Urinary bladder (tissue), 4 donors: Measurements from ENCODE around the gene TNC. TPM values are rescaled to one million over a fixed set of nuclear protein-coding genes. Genes with fewer than 3 reads are reported as not detected.

ENCODE experiments used
- DNase-seq: peaks from one replicate; pipeline ENCODE4 v3.0.0-alpha.2; 2015; ENCODE audit errors: extremely low spot score
- H3K27ac ChIP-seq: one replicate; pipeline ENCODE4 v1.5.1; 2013; ENCODE audit warnings: low read depth, mild to moderate bottlenecking, moderate library complexity
- H3K36me3 ChIP-seq: one replicate; pipeline ENCODE4 v1.6.1; 2013; ENCODE audit warnings: mild to moderate bottlenecking, moderate library complexity; ENCODE audit not compliant: insufficient read depth
- H3K4me1 ChIP-seq: one replicate; pipeline ENCODE4 v1.6.1; 2013; ENCODE audit warnings: mild to moderate bottlenecking, moderate library complexity; ENCODE audit not compliant: insufficient read depth
- H3K4me3 ChIP-seq: one replicate; pipeline ENCODE4 v1.5.1; 2013; ENCODE audit warnings: low read depth, low read length
- WGBS: extraction: QIAGEN DNeasy Blood & Tissue Kit; methylation state at CpG from one replicate; pipeline ENCODE4 v1.1.7; 2013; 5-methylcytosine and 5-hydroxymethylcytosine counted together
- polyA plus RNA-seq: library from polyadenylated mRNA; stranded (reverse); fragments of 200-250 nt; gene quantifications from one replicate; pipeline ENCODE4 v1.2.3, GENCODE V29; 2013
- total RNA-seq: library from RNA; depleted of rRNA; stranded (reverse); fragments of >200 nt; gene quantifications from one replicate; pipeline ENCODE4 v1.2.3, GENCODE V29; 2014
- donor health status: healthy with polysubstance abuse.
- donor health status: healthy.

Gene TNC
- total and polyA plus RNA-seq, 2 donors: 43.5 to 155 TPM

DNA sequence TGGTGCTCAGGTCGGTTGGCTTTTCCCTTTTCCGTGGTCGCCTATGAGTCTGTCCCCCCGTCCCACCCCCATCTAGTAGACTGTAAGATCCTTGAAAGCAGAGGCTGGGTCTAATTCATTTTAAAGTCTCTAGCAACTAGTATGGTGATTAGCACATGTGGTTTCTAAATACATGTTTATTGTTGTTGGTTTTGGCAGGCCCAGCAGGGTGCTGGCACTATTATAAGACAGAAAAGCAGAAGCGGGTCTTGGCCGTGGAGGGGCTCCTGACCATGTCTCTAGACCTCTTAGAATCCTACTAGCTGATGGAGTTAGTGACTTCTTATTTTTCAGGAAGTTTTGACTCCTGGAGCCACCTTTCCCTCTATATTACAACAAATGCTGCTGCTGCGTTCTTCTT, 126.1 kb downstream of the TNC start:
- H3K27ac ChIP-seq: no peak overlapping the region
- no peaks in the 10 kb centered on the region for H3K36me3 ChIP-seq
- H3K4me1 ChIP-seq: no peaks in the 10 kb centered on the region
- H3K4me3 ChIP-seq: no peak overlapping the region
- WGBS: 84% methylated on average over 7 of the region's 7 CpGs
- no peak for DNase-seq

DNA sequence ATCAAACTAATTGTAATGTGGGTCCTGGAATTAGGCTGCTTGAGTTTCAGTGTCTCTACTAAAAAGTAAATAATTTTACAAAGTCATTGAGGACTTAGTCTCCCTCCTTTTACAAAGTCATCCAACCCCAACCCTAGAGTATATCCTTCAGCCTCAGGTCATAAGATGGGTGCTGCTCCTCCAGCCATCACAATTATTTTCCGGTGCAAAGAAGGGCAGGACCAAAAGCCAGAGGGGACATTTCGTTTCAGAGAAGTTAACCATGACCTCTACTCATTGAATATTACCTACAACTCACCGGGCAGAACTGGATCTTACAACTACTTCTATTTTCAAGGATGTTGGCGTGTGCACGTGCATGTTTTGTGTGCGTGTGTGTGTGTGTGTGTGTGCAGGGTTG, 127.1 kb downstream of the TNC start:
- Histone ChIP-seq H3K4me1 (no peaks in the 10 kb centered on the region), H3K27ac (no peak overlapping the region), H3K36me3 (no peaks in the 10 kb centered on the region), H3K4me3 (no peak overlapping the region)
- no peak for DNase-seq
- 89% methylated on average over 6 of the region's 6 CpGs for WGBS

DNA sequence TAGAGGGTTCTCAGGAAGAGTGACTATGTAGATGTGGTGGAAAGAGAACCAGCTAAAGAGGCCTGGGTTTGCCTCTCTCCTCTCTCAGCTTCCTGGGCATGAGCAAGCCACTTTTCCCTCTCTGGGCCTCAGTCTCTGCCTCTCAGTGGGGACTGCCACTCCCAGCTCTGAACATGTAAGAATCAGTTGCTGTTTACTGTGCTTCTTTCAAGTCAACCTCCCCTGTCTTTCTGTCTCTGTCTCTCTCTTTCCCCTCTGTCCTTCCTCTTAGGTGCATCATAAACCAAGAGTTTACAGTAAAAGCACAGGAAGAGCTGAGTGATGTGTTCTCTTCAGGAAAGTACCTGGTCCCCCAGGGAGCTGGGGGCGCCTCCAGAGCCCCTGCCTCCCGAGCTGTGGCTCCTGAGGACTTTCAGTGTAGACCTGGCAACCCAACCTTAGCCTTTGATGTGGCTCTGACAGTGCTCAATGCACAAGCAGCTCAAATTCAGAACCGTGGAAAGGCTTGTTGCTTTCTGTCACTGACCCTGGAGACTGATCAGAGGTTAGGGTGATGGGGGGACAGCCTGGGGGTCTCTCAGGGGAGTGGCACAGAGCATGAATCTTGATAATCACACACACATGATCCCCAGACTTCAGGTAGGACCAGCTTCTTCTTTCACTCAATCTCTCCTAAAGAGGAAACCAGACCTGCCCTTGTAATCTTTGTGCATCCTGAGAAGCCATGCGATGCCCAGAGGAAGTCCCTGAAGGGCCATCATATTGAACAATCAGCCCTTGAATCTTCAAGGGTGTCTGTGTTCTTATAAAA, 128.2 kb downstream of the TNC start:
- Histone ChIP-seq H3K27ac (no peak overlapping the region), H3K36me3 (no peaks in the 10 kb centered on the region), H3K4me1 (no peaks in the 10 kb centered on the region), H3K4me3 (no peak overlapping the region)
- WGBS: 67% methylated on average over 4 of the region's 4 CpGs
- no peak for DNase-seq

DNA sequence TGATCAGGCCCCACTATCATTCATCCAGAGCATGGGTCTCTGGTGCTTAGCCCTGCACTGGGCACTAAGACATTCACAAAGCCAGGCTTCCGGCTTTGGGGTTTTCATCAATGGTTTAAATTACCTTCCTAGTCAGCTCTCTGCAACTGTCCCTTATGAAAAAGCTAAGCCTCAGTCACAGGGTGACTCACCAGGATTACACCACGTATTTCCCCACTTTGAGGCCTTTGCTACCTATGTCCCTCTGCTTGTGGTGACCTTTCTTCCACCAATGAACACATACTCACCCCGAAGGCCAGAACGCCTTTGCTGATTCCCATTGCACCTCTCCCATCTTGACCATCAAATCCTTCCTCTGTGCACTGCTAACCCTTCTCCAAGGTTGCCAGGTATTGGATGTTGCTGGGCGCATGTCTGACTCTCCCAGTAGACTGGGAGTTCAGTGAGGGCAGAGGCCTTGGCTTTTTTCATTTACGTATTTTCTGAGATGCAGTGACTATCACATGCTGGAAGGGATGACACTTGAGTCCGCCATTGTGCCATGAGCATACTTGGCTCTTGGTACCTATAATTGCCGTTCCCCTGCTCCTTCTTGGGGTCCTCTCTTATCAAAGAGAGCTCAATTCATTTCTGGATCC, 128.9 kb downstream of the TNC start:
- Histone ChIP-seq H3K27ac (no peak overlapping the region), H3K4me3 (no peak overlapping the region), H3K4me1 (no peaks in the 10 kb centered on the region), H3K36me3 (no peaks in the 10 kb centered on the region)
- WGBS: 76% methylated on average over 8 of the region's 8 CpGs
- no peak for DNase-seq

DNA sequence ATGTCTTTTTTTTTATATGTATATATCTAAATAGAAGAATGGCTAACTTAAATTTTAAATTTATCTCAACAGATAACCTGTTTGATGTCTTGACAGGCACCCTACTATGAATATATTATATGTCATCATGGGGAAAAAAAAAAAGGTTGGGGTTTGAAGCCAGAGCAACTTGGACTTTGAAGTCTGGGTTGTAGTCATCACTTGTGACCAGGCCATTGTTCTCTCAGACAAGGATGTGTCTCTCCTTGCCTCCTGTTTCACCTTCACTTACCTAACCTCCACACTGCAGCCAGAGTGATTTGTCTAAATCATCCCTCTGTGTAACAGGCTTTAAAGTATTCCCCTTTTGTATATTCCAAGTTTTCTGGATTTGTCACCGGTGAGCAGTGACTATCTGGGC, 130.8 kb downstream of the TNC start:
- Histone ChIP-seq H3K27ac (no peak overlapping the region), H3K4me1 (no peaks in the 10 kb centered on the region), H3K4me3 (no peak overlapping the region), H3K36me3 (no peaks in the 10 kb centered on the region)
- no peak for DNase-seq
- 89% methylated on average over 1 of the region's 1 CpG for WGBS

DNA sequence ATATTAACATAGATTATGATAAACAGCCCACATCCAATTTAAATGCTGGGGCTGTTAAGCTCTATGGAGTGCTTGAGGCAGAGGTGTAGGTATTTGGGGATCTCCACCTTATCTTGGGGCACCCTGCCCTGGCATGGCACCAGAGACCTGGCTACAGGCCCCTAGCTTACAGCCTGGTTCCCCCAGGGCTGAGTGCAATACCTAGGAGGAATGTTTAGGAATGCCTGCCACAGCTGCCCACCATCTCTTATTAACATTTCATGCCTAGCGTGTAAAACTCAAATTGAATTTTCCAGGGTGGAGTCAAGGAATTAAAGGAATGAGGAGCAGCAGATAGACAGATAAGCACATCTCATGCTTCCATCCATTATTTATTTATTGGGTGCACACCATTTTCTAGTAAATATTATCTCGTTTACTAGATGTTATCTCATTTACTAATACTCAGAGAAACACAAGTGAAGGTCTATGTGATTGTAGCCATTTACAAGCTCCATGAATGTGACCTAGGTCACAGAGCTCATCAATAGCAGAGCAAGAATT, 131.9 kb downstream of the TNC start:
- 62% methylated on average over 2 of the region's 2 CpGs for WGBS
- H3K36me3 ChIP-seq: no peaks in the 10 kb centered on the region

DNA sequence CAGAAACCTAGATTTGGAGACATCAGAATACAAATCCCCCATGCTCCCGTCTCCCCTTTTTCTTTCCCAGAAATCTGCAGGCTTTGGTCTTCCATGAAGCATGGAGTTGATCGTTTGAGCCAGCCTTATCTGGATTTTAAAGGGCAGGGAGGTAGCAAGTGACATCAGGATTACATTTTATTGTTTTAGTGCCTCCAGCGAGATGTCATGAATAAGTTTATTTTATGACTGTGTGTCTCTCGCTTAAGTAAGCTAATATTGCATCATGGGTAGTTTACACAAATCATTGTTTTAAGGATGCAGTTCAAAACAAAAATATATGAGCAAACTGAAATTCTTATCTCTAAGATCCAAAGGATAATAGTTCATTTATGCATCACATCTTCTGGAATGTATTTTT, 136.9 kb downstream of the TNC start:
- no peak overlapping the region for H3K4me3 ChIP-seq
- H3K4me1 ChIP-seq: no peaks in the 10 kb centered on the region
- no peak for DNase-seq
- 18% methylated on average over 4 of the region's 4 CpGs for WGBS
- no peak overlapping the region for H3K27ac ChIP-seq
- H3K36me3 ChIP-seq: no peaks in the 10 kb centered on the region

More for the DNA sequence above, 131.9 kb downstream of the TNC start:
- Histone ChIP-seq H3K4me1 (no peaks in the 10 kb centered on the region), H3K4me3 (no peak overlapping the region), H3K27ac (no peak overlapping the region)
- no peak for DNase-seq

DNA sequence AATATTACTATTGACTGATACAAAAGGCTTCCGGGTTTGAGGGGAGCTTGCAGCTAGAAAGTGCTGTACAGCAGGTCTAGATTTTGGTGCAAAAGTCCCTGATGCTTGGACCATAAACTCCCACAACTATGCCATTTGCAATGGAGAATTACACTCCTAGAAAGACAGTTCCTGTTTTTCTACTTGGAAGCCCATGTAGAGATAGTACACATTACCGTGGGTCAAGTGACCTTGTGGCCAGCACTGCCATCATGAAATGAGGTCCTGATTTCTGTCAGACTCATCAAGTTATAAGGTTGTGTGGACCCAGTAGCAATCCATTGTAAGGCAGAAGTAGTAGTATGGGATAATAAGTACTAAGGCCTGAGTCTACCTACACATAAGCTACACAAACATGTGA, 144.7 kb downstream of the TNC start:
- WGBS: 80% methylated on average over 2 of the region's 2 CpGs
- Histone ChIP-seq H3K4me3 (no peak overlapping the region), H3K4me1 (no peaks in the 10 kb centered on the region), H3K27ac (no peak overlapping the region), H3K36me3 (no peaks in the 10 kb centered on the region)
- no peak for DNase-seq

DNA sequence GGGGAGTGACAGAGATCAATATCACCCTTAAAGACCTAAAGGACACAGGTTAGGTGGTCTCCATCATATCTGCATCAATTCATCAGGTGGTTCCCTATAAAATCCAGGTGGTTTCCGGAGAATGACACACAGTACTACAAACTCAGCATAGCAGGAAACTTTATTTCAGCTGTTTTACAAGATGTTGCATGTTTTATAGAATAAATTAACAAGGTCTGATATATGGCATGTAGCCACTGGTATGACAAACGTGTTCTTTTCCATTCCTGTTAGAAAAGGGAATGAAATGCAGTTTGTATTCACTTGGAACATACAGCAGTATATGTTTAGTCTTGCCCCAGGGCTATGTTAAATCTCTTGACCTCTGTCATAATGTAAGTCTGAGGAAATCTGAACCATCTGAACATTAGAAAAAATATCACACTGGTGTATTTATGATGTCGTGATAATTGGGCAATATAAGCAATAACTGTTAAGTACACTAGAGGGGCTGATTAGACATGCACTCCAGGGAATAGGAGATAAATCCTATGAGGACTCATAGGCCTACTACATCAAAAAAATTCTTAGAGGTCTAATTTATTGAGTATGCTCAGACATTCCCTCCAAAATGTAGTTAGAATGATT, 145.3 kb downstream of the TNC start:
- DNase-seq: peak; percentile 32
- no peak overlapping the region for H3K4me3 ChIP-seq
- WGBS: 56% methylated on average over 3 of the region's 3 CpGs
- no peak overlapping the region for H3K27ac ChIP-seq
- no peaks in the 10 kb centered on the region for H3K4me1 ChIP-seq
- no peaks in the 10 kb centered on the region for H3K36me3 ChIP-seq

Other genes with a start within 250 kb of the TNC start
- 2.3 TPM for gene TNFSF8, start 187.6 kb downstream of the TNC start, total RNA-seq
- gene TNFSF8, start 187.6 kb downstream of the TNC start, polyA plus RNA-seq: 1.4 TPM